Measurements from ENCODE around the gene TP53AIP1. TPM values are rescaled to one million over a fixed set of nuclear protein-coding genes. Genes with fewer than 3 reads are reported as not detected.

The TP53AIP1 gene
- total and polyA plus RNA-seq, 9 of the 15 experiments (the other 6 are each of a cell fraction or from before 2014, with no cell fraction given) = not detected

DNA sequence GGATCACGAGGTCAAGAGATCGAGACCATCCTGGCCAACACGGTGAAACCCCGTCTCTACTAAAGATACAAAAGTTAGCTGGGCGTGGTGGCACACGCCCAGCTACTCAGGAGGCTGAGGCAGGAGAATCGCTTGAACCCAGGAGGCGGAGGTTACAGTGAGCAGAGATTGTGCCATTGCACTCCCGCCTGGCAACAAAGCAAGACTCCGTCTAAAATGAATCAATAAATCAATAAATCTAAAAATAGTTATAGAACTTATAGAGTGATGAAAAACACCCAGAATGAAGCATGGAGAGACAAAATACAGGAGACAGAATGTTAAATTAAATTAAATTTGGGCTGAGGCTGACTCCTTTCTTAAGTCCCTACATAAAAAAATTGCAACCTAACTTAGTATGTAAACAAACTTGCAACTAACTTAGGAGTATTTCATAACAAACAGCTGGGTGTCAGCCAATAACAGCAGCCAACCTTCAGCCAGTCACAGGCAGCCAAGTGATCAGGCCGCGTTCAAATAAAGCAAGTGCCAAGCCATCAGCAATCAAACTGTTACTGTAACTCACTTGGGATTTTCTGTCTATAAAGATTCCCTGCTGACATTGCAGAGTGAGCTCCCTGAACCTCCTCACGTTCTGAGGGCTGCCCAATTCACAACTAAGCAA, 7.3 kb upstream of the TP53AIP1 start:
- Histone ChIP-seq H2AFZ (ENCODE audit: low read depth, low read length) (no peak overlapping the region), H3K4me2 (ENCODE audit: insufficient read depth, low read length) (no peak overlapping the region), H3K9me3 (replicated peaks; ENCODE audit: control insufficient read depth, insufficient read depth, low read depth, low read length) (no peaks in the 10 kb centered on the region), H3K9me1 (ENCODE audit: control insufficient read depth, insufficient read depth, low read length) (no peaks in the 10 kb centered on the region), H3K27me3 (ENCODE audit: control insufficient read depth in 2 of 2, insufficient read depth in 2 of 2, low read length in 2 of 2) (peaks cover 0 to 4% of the 10 kb centered on the region in 2 experiments; a peak in 2 of 5 replicates), H4K20me1 (replicated peaks; ENCODE audit: control insufficient read depth, insufficient read depth, low read length) (no peaks in the 10 kb centered on the region), H3K4me3 (no peak overlapping the region), H3K4me1 (replicated peaks in 1 of 2; ENCODE audit: control insufficient read depth in 2 of 2, insufficient read depth in 2 of 2, low read length in 2 of 2) (no peaks in the 10 kb centered on the region), H3K79me2 (ENCODE audit: control insufficient read depth, insufficient read depth, low read length) (no peaks in the 10 kb centered on the region), H3K9ac (ENCODE audit: insufficient read depth in 1 of 2, low read depth in 2 of 2, low read length in 2 of 2) (no peak overlapping the region), H3K27ac (ENCODE audit: extremely low read depth, low read depth, low read length) (no peak overlapping the region), H3K36me3 (ENCODE audit: control insufficient read depth, insufficient read depth, low read length) (no peaks in the 10 kb centered on the region)
- FAIRE-seq (no peak), ATAC-seq (no peak), DNase-seq (ENCODE audit: extremely low read depth in 1 of 4, low spot score in 3 of 4) (no peak)
- 2% methylated on average over 11 of the region's 13 CpGs for WGBS (ENCODE audit: insufficient coverage, low coverage, missing lambda C conversion rate)
- ChIA-PET CTCF (ENCODE audit: low intra/inter-chr PET ratio) (no interaction called here), POLR2A (no interaction called here)
- TF ChIP-seq MYNN (IDR thresholded peaks at IDR 0.05) = no peak
- no peak for TF ChIP-seq MYNN (CRISPR knock-in tag; IDR thresholded peaks at IDR 0.05)
- TF ChIP-seq THRAP3 (IDR thresholded peaks at IDR 0.05; ENCODE audit: borderline replicate concordance) = no peak
- TF ChIP-seq MCM2 (IDR thresholded peaks at IDR 0.05; ENCODE audit: low read depth) = no peak
- no peak for TF ChIP-seq IRF2 (CRISPR knock-in tag; IDR thresholded peaks at IDR 0.05)
- no peak for TF ChIP-seq SIN3B (IDR thresholded peaks at IDR 0.05; ENCODE audit: low read depth)
- TF ChIP-seq RUNX1 (IDR thresholded peaks at IDR 0.05; ENCODE audit: low read depth) = no peak
- TF ChIP-seq, protein P1, sequence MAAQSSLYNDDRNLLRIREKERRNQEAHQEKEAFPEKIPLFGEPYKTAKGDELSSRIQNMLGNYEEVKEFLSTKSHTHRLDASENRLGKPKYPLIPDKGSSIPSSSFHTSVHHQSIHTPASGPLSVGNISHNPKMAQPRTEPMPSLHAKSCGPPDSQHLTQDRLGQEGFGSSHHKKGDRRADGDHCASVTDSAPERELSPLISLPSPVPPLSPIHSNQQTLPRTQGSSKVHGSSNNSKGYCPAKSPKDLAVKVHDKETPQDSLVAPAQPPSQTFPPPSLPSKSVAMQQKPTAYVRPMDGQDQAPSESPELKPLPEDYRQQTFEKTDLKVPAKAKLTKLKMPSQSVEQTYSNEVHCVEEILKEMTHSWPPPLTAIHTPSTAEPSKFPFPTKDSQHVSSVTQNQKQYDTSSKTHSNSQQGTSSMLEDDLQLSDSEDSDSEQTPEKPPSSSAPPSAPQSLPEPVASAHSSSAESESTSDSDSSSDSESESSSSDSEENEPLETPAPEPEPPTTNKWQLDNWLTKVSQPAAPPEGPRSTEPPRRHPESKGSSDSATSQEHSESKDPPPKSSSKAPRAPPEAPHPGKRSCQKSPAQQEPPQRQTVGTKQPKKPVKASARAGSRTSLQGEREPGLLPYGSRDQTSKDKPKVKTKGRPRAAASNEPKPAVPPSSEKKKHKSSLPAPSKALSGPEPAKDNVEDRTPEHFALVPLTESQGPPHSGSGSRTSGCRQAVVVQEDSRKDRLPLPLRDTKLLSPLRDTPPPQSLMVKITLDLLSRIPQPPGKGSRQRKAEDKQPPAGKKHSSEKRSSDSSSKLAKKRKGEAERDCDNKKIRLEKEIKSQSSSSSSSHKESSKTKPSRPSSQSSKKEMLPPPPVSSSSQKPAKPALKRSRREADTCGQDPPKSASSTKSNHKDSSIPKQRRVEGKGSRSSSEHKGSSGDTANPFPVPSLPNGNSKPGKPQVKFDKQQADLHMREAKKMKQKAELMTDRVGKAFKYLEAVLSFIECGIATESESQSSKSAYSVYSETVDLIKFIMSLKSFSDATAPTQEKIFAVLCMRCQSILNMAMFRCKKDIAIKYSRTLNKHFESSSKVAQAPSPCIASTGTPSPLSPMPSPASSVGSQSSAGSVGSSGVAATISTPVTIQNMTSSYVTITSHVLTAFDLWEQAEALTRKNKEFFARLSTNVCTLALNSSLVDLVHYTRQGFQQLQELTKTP (IDR thresholded peaks at IDR 0.05; ENCODE audit: low read depth in 1 of 2, partially characterized antibody in 2 of 2) = no peak
- no peak for TF ChIP-seq NFRKB (IDR thresholded peaks at IDR 0.05; ENCODE audit: low read depth)
- TF ChIP-seq ZZZ3 (IDR thresholded peaks at IDR 0.05) = no peak
- no peak for TF ChIP-seq SNRNP70 (optimal IDR thresholded peaks at IDR 0.05; ENCODE audit: low read depth, low read length)
- TF ChIP-seq, protein P2, sequence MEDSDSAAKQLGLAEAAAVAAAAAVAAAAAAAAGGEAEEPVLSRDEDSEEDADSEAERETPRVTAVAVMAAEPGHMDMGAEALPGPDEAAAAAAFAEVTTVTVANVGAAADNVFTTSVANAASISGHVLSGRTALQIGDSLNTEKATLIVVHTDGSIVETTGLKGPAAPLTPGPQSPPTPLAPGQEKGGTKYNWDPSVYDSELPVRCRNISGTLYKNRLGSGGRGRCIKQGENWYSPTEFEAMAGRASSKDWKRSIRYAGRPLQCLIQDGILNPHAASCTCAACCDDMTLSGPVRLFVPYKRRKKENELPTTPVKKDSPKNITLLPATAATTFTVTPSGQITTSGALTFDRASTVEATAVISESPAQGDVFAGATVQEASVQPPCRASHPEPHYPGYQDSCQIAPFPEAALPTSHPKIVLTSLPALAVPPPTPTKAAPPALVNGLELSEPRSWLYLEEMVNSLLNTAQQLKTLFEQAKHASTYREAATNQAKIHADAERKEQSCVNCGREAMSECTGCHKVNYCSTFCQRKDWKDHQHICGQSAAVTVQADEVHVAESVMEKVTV (CRISPR knock-in tag; IDR thresholded peaks at IDR 0.05) = no peak
- TF ChIP-seq, protein P3, sequence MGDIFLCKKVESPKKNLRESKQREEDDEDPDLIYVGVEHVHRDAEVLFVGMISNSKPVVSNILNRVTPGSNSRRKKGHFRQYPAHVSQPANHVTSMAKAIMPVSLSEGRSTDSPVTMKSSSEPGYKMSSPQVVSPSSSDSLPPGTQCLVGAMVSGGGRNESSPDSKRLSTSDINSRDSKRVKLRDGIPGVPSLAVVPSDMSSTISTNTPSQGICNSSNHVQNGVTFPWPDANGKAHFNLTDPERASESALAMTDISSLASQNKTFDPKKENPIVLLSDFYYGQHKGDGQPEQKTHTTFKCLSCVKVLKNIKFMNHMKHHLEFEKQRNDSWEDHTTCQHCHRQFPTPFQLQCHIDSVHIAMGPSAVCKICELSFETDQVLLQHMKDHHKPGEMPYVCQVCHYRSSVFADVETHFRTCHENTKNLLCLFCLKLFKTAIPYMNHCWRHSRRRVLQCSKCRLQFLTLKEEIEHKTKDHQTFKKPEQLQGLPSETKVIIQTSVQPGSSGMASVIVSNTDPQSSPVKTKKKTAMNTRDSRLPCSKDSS (IDR thresholded peaks at IDR 0.05; ENCODE audit: low read depth, partially characterized antibody) = no peak
- TF ChIP-seq, protein P4, sequence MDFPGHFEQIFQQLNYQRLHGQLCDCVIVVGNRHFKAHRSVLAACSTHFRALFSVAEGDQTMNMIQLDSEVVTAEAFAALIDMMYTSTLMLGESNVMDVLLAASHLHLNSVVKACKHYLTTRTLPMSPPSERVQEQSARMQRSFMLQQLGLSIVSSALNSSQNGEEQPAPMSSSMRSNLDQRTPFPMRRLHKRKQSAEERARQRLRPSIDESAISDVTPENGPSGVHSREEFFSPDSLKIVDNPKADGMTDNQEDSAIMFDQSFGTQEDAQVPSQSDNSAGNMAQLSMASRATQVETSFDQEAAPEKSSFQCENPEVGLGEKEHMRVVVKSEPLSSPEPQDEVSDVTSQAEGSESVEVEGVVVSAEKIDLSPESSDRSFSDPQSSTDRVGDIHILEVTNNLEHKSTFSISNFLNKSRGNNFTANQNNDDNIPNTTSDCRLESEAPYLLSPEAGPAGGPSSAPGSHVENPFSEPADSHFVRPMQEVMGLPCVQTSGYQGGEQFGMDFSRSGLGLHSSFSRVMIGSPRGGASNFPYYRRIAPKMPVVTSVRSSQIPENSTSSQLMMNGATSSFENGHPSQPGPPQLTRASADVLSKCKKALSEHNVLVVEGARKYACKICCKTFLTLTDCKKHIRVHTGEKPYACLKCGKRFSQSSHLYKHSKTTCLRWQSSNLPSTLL (IDR thresholded peaks at IDR 0.05) = no peak
- intact Hi-C loops (cut with micrococcal nuclease) = loop anchor here (10.0 kb wide), 2 partner anchors 385 to 915 kb away; no protein-coding TSS in a partner anchor
- in situ Hi-C loops (cut with MboI) = no loop called here
- no TSS peak for BruUV-seq (replicated peaks)

Measured in K562 (cell line).